Thyroid gland (tissue), 4 donors: Measurements from ENCODE around the gene JAKMIP1. TPM values are rescaled to one million over a fixed set of nuclear protein-coding genes. Genes with fewer than 3 reads are reported as not detected.

Experiments
- DNase-seq, 2 donors: peaks; one replicate each; pipeline ENCODE4 v3.0.0-alpha.2; 2019
- H3K27ac ChIP-seq, 3 donors: fragments of 200-600 bp; sonication (generic); 1 replicate in 2 of 3; 2 replicates in 1 of 3; pipeline ENCODE4 v1.5.1; 2016 to 2019; ENCODE audit warnings: mild to moderate bottlenecking in 1 of 3, moderate library complexity in 1 of 3
- H3K27me3 ChIP-seq: fragments of 200-600 bp; sonication (generic); one replicate; pipeline ENCODE4 v1.5.1; 2019
- H3K36me3 ChIP-seq, 2 donors: fragments of 200-600 bp; sonication (generic); one replicate each; pipeline ENCODE4 v1.5.1; 2016 to 2019
- H3K4me1 ChIP-seq, 2 donors: fragments of 200-600 bp; sonication (generic); one replicate each; pipeline ENCODE4 v1.5.1; 2017 to 2019
- H3K4me3 ChIP-seq, 3 donors: fragments of 200-600 bp; sonication (generic); replicated peaks in 1 of 3; 1 replicate in 2 of 3; 2 replicates in 1 of 3; pipeline ENCODE4 v1.5.1; 2016; ENCODE audit warnings: mild to moderate bottlenecking in 1 of 3
- H3K9me3 ChIP-seq: fragments of 200-600 bp; sonication (generic); one replicate; pipeline ENCODE4 v1.5.1; 2017
- POLR2A ChIP-seq, 2 donors: fragments of 450-650 bp; IDR thresholded peaks; one replicate each; pipeline ENCODE4 v1.6.1; 2017; ENCODE audit warnings: antibody characterized with exemption in 2 of 2, mild to moderate bottlenecking in 2 of 2, moderate library complexity in 1 of 2
- WGBS, 2 donors: methylation state at CpG; one replicate each; pipeline ENCODE4 v1.1.5; 2017; 5-methylcytosine and 5-hydroxymethylcytosine counted together
- intact Hi-C: fragments of 100-400 bp; cut with DNase I; formaldehyde crosslinking; loops from one replicate; pipeline ENCODE4 v1.15.1; 2023
- total RNA-seq, 4 donors: library from RNA; depleted of rRNA; stranded (reverse); fragments of >200 nt; gene quantifications; one replicate each; pipeline ENCODE4 v1.2.3, GENCODE V29; 2016
- TF ChIP-seq, protein P1 (sequence below), 6 experiments: fragments of 200-600 bp in 3 of 6; fragments of 450-650 bp in 3 of 6; sonication (generic) in 3 of 6; IDR thresholded peaks; one replicate each; pipeline ENCODE4 v1.5.1; 2016 to 2019; ENCODE audit warnings: antibody characterized with exemption in 6 of 6, mild to moderate bottlenecking in 2 of 6, inconsistent platforms in 1 of 6, moderate library complexity in 1 of 6

JAKMIP1 gene
- total RNA-seq, 4 donors from 2014 or later = 0.67 to 1.9 (median 1.1) TPM

DNA sequence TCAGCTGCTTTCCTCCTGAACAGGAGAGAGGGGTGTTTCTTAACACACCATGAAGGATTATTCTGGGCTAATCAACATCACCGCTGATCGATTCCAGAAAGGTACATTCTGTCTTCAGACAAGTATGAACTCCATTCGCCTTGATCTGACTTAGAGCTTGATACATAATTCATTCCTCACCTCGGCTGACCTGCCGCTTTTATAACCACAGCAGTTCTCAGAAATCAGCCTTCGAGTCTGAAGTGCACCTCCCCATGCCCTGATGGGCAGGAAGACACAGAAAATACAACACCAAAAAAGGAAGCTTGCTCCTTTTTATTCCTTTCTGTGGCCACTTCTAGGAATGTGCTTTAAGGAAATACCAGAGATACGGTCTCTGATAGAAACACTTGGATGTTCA, 85.7 kb downstream of the JAKMIP1 start:
- H3K27me3 ChIP-seq = no peaks in the 10 kb centered on the region
- DNase-seq = no peak
- WGBS, 2 donors = 59 to 70% methylated on average over 5 to 7 of the region's 7 CpGs
- intact Hi-C loops = no loop called here
- no peak overlapping the region for H3K27ac ChIP-seq
- no peaks in the 10 kb centered on the region for H3K4me1 ChIP-seq
- TF ChIP-seq, protein P1, sequence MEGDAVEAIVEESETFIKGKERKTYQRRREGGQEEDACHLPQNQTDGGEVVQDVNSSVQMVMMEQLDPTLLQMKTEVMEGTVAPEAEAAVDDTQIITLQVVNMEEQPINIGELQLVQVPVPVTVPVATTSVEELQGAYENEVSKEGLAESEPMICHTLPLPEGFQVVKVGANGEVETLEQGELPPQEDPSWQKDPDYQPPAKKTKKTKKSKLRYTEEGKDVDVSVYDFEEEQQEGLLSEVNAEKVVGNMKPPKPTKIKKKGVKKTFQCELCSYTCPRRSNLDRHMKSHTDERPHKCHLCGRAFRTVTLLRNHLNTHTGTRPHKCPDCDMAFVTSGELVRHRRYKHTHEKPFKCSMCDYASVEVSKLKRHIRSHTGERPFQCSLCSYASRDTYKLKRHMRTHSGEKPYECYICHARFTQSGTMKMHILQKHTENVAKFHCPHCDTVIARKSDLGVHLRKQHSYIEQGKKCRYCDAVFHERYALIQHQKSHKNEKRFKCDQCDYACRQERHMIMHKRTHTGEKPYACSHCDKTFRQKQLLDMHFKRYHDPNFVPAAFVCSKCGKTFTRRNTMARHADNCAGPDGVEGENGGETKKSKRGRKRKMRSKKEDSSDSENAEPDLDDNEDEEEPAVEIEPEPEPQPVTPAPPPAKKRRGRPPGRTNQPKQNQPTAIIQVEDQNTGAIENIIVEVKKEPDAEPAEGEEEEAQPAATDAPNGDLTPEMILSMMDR (IDR thresholded peaks at IDR 0.05) = no peak
- TF ChIP-seq POLR2A (IDR thresholded peaks at IDR 0.05) = no peak
- no peak overlapping the region for H3K4me3 ChIP-seq
- H3K36me3 ChIP-seq = no peaks in the 10 kb centered on the region
- H3K9me3 ChIP-seq = no peaks in the 10 kb centered on the region

DNA sequence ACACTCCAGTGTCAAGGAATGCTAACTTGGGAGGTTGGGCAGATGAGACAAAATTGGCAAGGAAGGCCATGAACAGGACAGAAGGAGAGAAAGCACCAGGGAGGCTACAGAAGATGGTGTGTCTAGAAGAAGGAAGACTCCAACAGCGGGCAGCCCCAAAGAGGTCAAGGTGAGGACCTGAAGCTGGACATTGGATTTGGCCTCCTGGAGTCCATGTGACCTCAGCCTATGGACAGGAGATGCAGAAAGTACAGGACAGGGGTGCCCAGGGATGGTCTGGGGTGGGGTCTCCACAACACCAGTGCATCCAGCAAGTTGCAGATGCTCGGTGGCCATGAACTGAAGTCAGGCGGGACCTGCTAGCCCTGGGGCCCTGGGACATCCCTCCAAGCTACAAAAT, 86.2 kb downstream of the JAKMIP1 start:
- no peak for TF ChIP-seq POLR2A (IDR thresholded peaks at IDR 0.05)
- TF ChIP-seq, protein P1 (IDR thresholded peaks at IDR 0.05) = no peak
- Histone ChIP-seq H3K36me3 (no peaks in the 10 kb centered on the region), H3K27ac (no peak overlapping the region), H3K9me3 (no peaks in the 10 kb centered on the region), H3K4me3 (no peak overlapping the region), H3K27me3 (no peaks in the 10 kb centered on the region), H3K4me1 (no peaks in the 10 kb centered on the region)
- DNase-seq = no peak
- intact Hi-C loops = no loop called here
- 89 to 94% methylated on average over 3 of the region's 3 CpGs for WGBS, 2 donors

DNA sequence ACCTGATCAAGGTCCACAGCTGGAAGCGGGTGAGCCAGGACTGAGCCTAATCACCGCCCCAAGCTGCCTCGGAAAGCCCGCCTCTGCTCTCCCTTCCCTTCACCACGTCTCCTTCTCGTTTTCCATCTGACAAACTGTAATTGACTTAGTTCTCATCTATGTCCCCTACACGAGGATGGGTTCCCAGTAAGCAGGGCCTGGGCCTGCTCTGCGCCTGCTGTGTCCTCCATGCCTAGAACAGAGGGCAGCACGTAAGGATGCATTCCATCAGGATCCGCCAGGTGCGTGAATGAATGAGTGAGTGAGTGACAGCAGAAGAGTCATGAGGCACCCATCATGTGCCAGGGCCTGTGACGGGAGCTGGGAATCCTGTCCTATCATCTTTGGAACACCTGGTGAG, 86.7 kb downstream of the JAKMIP1 start:
- DNase-seq = no peak
- Histone ChIP-seq H3K4me1 (no peaks in the 10 kb centered on the region), H3K36me3 (no peaks in the 10 kb centered on the region), H3K4me3 (no peak overlapping the region), H3K27ac (no peak overlapping the region), H3K9me3 (no peaks in the 10 kb centered on the region), H3K27me3 (no peaks in the 10 kb centered on the region)
- intact Hi-C loops = no loop called here
- 85 to 93% methylated on average over 12 of the region's 12 CpGs for WGBS, 2 donors
- no peak for TF ChIP-seq POLR2A (IDR thresholded peaks at IDR 0.05)
- TF ChIP-seq, protein P1 (IDR thresholded peaks at IDR 0.05) = no peak

DNA sequence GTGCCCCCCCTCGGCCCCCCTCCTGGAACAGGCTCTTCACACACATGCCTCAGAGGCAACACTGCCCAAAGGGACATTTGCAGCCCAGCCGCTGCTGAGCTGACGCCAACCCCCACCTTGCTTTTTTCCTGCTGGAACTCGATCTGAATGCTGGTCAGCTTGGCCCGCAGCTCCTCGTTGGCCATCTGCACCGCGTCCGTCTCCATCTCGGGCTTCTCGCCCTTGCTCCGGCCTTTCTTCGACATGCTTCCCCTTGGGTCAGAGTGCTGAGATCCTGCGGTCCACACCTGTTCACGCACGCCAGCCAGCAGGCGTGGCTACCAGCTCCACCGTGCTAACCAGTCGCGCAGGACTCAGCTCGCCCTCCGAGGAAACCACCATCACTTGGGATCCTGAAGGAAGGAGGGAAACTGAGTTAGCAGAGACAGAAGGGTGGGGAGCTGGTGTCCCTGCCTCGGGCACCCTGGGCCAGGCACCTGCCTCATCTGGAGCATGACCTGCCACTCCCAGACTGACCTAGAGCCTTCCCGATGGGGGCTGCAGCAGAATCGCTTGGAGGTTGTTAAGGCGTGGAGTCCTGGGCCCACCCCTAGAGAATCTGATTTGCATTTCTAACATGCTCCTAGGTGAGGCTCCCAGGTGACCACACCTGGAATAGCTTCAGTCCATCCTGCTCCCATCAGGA, 87.6 kb downstream of the JAKMIP1 start:
- TF ChIP-seq, protein P1 (IDR thresholded peaks at IDR 0.05) = no peak
- TF ChIP-seq POLR2A (IDR thresholded peaks at IDR 0.05) = no peak
- Histone ChIP-seq H3K27ac (no peak overlapping the region), H3K4me1 (no peaks in the 10 kb centered on the region), H3K4me3 (no peak overlapping the region), H3K27me3 (no peaks in the 10 kb centered on the region), H3K36me3 (no peaks in the 10 kb centered on the region), H3K9me3 (no peaks in the 10 kb centered on the region)
- DNase-seq = no peak
- intact Hi-C loops = no loop called here
- WGBS, 2 donors = 76 to 77% methylated on average over 26 of the region's 26 CpGs

DNA sequence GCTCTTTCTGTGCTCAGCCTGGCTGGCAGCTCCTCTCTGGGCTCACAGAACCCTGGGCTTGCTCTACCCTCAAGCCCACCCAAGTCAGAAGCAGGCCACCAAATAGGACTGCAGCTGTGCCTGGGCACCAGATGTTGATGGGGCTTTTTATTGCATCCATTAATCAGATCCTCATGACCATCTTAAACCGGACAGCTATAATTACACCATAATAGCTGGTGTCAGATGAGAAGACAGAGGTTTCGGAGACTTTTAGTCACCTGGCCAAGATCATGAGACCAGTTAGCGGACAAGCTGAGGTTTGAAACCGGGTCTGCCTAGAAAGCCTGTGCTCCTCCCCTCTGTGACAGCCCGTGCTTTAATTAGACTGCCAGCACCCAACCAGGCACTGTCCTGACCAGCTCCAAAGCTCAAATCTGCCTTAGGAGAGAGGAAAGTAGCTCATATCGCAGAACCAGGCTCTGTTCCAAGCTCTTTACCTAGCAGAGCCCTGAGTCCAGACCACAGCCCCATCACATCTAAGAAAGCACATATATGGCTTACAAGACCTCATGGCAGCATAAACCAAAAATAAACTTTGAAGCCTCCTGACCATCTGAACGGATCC, 88.9 kb downstream of the JAKMIP1 start:
- no peak for TF ChIP-seq POLR2A (IDR thresholded peaks at IDR 0.05)
- TF ChIP-seq, protein P1 (IDR thresholded peaks at IDR 0.05) = no peak
- Histone ChIP-seq H3K27ac (no peak overlapping the region), H3K36me3 (no peaks in the 10 kb centered on the region), H3K4me3 (no peak overlapping the region), H3K4me1 (no peaks in the 10 kb centered on the region), H3K9me3 (no peaks in the 10 kb centered on the region), H3K27me3 (no peaks in the 10 kb centered on the region)
- intact Hi-C loops = no loop called here
- WGBS, 2 donors = 72 to 77% methylated on average over 7 of the region's 7 CpGs
- no peak for DNase-seq
